Ascending aorta (tissue), 2 donors: ENCODE data around the gene MAEL. TPM values are rescaled to one million over a fixed set of nuclear protein-coding genes. Genes with fewer than 3 reads are reported as not detected.
A peak's percentile ranks its signal among the peaks of the same experiment; 100 is the strongest.

Experiments
- DNase-seq, 2 donors: peaks; one replicate each; pipeline ENCODE4 v3.0.0-alpha.2; 2019; ENCODE audit warnings: low spot score in 2 of 2
- H3K27ac ChIP-seq, 2 donors: fragments of 200-600 bp; sonication (generic); one replicate each; pipeline ENCODE4 v1.5.1; 2016 to 2017; ENCODE audit warnings: mild to moderate bottlenecking in 1 of 2
- H3K27me3 ChIP-seq: fragments of 200-600 bp; sonication (generic); one replicate; pipeline ENCODE4 v1.5.1; 2017
- H3K36me3 ChIP-seq, 2 donors: fragments of 200-600 bp; sonication (generic); one replicate each; pipeline ENCODE4 v1.5.1; 2016
- H3K4me1 ChIP-seq, 2 donors: fragments of 200-600 bp; sonication (generic); one replicate each; pipeline ENCODE4 v1.5.1; 2016 to 2017; ENCODE audit warnings: mild to moderate bottlenecking in 1 of 2
- H3K4me3 ChIP-seq, 2 donors: fragments of 200-600 bp; sonication (generic); one replicate each; pipeline ENCODE4 v1.5.1; 2016 to 2017; ENCODE audit warnings: mild to moderate bottlenecking in 1 of 2
- H3K9me3 ChIP-seq, 2 donors: fragments of 200-600 bp; sonication (generic); one replicate each; pipeline ENCODE4 v1.5.1; 2016
- intact Hi-C: fragments of 100-400 bp; cut with DNase I; formaldehyde crosslinking; loops from one replicate; pipeline ENCODE4 v1.15.1; 2023
- total RNA-seq: library from RNA; depleted of rRNA; stranded (reverse); fragments of >200 nt; gene quantifications from one replicate; pipeline ENCODE4 v1.1.0, GENCODE V29; 2016
- TF ChIP-seq, protein P1 (sequence below), 3 experiments: fragments of 200-600 bp in 2 of 3; fragments of 450-650 bp in 1 of 3; sonication (generic) in 2 of 3; IDR thresholded peaks; one replicate each; pipeline ENCODE4 v1.5.1; 2016 to 2019; ENCODE audit warnings: antibody characterized with exemption in 3 of 3, mild to moderate bottlenecking in 1 of 3, moderate library complexity in 1 of 3

Gene MAEL
- not detected for total RNA-seq

DNA sequence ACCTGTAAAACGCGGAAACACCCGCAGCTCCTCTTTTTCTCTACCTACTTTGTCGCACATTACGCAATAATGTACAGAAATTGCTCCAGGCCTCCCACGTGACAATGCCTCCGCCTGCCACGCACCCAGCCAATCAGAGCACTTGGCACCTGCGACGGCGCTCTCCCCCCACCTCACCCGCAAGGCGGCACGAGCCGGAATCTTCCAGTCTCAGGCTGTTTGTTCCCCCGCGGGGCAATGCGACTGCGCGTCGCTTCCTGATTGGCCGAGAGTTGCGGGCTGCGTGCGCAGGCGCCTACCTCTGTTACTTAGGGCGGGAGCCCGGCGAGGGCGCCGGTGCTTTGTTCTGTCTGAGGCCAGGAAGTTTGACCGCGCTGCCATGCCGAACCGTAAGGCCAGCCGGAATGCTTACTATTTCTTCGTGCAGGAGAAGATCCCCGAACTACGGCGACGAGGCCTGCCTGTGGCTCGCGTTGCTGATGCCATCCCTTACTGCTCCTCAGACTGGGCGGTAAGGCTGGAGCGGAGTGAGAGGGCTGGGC lies at the start of gene MAEL:
TSS of gene MAEL (plus strand) at position 307 of the 542 bp plus-strand sequence. CDS start at position 380, 73 bp downstream.
- Histone ChIP-seq H3K36me3 (no peaks in the 10 kb centered on the region), H3K27ac (no peak within 1 kb of the TSS), H3K27me3 (no peaks in the 10 kb centered on the region), H3K9me3 (no peaks in the 10 kb centered on the region), H3K4me3 (no peak within 1 kb of the TSS), H3K4me1 (no peaks in the 10 kb centered on the region)
- TF ChIP-seq, protein P1, sequence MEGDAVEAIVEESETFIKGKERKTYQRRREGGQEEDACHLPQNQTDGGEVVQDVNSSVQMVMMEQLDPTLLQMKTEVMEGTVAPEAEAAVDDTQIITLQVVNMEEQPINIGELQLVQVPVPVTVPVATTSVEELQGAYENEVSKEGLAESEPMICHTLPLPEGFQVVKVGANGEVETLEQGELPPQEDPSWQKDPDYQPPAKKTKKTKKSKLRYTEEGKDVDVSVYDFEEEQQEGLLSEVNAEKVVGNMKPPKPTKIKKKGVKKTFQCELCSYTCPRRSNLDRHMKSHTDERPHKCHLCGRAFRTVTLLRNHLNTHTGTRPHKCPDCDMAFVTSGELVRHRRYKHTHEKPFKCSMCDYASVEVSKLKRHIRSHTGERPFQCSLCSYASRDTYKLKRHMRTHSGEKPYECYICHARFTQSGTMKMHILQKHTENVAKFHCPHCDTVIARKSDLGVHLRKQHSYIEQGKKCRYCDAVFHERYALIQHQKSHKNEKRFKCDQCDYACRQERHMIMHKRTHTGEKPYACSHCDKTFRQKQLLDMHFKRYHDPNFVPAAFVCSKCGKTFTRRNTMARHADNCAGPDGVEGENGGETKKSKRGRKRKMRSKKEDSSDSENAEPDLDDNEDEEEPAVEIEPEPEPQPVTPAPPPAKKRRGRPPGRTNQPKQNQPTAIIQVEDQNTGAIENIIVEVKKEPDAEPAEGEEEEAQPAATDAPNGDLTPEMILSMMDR (IDR thresholded peaks at IDR 0.05) = no peak
- intact Hi-C loops = no loop called here
- DNase-seq = no peak

DNA sequence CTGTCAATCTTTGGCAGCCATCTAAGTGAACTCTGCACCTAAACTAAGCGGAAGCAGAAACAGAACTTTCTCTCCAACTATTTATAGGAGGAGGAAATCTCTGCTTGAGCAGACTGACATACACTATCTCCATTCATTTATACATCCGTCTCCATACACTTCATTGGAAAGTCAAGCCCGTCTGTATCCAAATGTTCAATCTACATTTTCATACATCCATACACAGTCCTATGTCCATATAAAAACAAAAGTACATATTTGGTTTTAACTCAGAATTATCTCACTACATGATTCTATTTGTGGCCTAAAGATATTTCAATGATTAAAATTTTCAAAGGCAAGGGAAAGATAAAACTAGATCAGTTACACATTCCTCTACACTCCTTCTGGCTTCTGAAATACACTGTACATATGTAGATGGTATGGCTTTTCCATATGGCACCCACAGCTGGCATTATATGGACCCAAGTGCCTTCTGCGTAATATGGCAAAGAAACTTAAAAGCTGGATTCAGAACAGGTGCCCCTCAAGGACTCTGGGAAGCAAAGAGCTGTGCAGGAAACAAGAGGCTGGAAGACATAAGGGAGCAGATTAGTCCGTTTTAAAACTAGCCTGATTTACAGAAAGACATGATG lies 49.2 kb upstream of the MAEL start:
- Histone ChIP-seq H3K4me3 (no peak overlapping the region), H3K4me1 (no peaks in the 10 kb centered on the region), H3K9me3 (no peaks in the 10 kb centered on the region), H3K36me3 (no peaks in the 10 kb centered on the region), H3K27me3 (no peaks in the 10 kb centered on the region), H3K27ac (no peak overlapping the region)
- TF ChIP-seq, protein P1 (IDR thresholded peaks at IDR 0.05) = no peak
- DNase-seq = no peak
- intact Hi-C loops = no loop called here

DNA sequence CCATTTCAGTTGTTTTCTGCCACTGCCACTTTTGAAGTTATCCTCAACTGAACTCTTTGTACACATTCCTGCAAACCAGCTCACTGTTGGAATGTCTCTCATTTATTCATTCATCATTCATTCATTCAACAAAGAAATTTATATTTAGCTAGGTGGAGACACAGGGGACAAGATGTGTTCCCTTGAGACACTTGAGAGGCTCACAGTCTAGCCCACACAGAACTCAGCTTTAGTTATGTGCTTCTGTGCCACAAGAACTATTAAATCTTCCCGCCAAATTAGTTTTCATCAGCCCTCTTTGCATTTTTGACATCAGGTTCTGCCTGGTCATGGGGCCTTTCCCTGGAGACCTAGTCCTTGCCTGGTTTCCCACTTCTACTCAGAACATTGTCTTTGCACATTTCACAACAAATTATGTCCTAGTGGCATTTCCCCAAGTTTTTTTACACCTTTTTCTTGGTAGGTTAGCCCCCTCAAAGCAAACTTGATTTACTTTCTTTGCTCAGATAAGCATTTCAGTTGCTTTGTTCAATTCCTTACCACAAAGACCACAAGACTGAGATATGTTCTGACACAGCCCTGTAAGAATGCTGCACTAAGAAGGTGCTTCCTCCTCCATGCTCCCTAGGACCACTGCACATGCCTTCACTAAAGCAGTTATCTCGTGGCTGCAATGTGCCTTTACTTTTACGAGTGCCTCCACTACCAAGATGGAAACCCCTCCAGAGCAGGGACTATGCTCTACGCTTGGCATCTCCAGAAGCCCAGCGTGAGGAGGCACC lies 44.7 kb upstream of the MAEL start:
- no peaks in the 10 kb centered on the region for H3K9me3 ChIP-seq
- H3K36me3 ChIP-seq = no peaks in the 10 kb centered on the region
- TF ChIP-seq, protein P1 (IDR thresholded peaks at IDR 0.05) = no peak
- no peaks in the 10 kb centered on the region for H3K27me3 ChIP-seq
- no peak for DNase-seq
- H3K4me1 ChIP-seq = peaks cover 0 to 5% of the 10 kb centered on the region in 2 donors
- intact Hi-C loops = no loop called here
- no peak overlapping the region for H3K27ac ChIP-seq
- H3K4me3 ChIP-seq = no peak overlapping the region

DNA sequence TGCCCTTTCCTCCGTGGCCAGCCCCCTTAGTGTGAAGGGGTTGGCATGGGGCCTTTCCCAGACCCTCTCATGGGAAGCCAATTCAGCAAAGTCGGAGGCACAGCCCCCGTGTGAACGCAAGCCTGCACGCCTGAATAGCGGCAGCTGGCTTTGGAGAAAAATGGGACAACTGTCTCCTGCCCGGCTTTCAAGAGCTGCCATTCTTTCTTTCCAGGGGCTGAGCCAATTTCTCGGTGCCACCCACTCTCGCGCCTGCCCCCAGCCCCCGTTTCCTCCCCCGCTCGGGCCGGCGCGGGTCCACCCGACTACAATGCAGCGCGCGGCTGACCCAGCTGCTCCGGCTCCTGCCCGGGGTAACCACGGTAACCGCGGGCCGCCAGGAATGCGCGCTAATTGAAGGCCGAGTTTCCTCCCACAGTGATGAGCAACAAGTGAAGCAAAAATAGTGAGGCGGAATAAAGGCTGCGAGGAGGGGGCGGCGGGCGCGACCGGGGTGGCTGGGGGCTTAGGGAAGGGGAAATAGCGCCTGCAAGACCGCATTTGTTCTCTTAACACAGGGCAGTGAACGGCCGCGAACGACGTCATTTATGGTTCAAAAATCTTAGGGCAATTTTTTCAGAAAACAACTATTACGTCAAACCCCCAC lies 41.6 kb upstream of the MAEL start:
- no peaks in the 10 kb centered on the region for H3K9me3 ChIP-seq
- H3K27ac ChIP-seq = no peak overlapping the region
- H3K36me3 ChIP-seq = no peaks in the 10 kb centered on the region
- intact Hi-C loops = no loop called here
- peak in 1 of 2 donors; percentile 64 for DNase-seq
- H3K4me3 ChIP-seq = peak overlapping the region; percentile 33 to 42
- TF ChIP-seq, protein P1 (IDR thresholded peaks at IDR 0.05) = no peak
- no peaks in the 10 kb centered on the region for H3K27me3 ChIP-seq
- peaks cover 0 to 5% of the 10 kb centered on the region in 2 donors for H3K4me1 ChIP-seq

DNA sequence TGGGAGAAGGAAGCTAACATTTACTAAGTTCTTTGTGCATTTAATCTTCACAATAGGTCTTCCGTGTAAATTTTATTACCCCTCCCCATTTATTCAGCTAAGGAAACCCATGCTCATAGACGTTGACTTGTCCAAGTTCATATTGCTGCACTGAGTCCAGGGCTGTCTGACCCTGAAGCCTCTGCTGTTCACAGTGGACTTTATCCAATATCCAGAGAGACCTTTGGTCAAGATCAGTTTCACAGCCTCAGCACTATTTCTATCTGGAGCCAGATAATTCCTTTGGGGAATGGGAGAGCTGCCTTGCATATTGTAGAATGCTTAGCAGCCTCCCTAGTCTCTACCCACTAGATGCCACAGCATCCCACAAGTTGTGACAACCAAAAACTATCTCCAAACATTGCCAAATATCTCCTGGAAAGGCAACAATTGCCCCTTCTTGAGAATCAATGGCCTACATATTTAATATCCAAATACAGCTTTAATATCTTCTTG lies 40.2 kb upstream of the MAEL start:
- Histone ChIP-seq H3K27me3 (no peaks in the 10 kb centered on the region), H3K27ac (no peak overlapping the region), H3K4me1 (peaks cover 0 to 5% of the 10 kb centered on the region in 2 donors), H3K9me3 (no peaks in the 10 kb centered on the region), H3K36me3 (no peaks in the 10 kb centered on the region), H3K4me3 (no peak overlapping the region)
- no peak for DNase-seq
- intact Hi-C loops = no loop called here
- TF ChIP-seq, protein P1 (IDR thresholded peaks at IDR 0.05) = no peak
